Breast epithelium (tissue), 4 donors: ENCODE data around the gene IL9. TPM values are rescaled to one million over a fixed set of nuclear protein-coding genes. Genes with fewer than 3 reads are reported as not detected.

Experiments used
- DNase-seq, 2 donors: peaks; one replicate each; pipeline ENCODE4 v3.0.0-alpha.2; 2019; ENCODE audit warnings: low spot score in 2 of 2
- H3K27ac ChIP-seq, 2 donors: fragments of 200-600 bp; sonication (generic) in 1 of 2; one replicate each; pipeline ENCODE4 v1.5.1; 2016 to 2019; ENCODE audit warnings: mild to moderate bottlenecking in 1 of 2
- H3K27me3 ChIP-seq, 2 donors: fragments of 200-600 bp; sonication (generic) in 1 of 2; one replicate each; pipeline versions ENCODE4 v1.5.1 to v1.6.0; 2017 to 2019; ENCODE audit warnings: control low read depth in 1 of 2, mild to moderate bottlenecking in 1 of 2
- H3K36me3 ChIP-seq: fragments of 200-600 bp; one replicate; pipeline ENCODE4 v1.5.1; 2019
- H3K4me1 ChIP-seq, 2 donors: fragments of 200-600 bp; sonication (generic); one replicate each; pipeline ENCODE4 v1.5.1; 2016 to 2019; ENCODE audit warnings: control low read depth in 1 of 2
- H3K4me3 ChIP-seq, 3 donors: fragments of 200-600 bp; sonication (generic); 1 replicate in 2 of 3; 2 replicates in 1 of 3; pipeline ENCODE4 v1.5.1; 2016 to 2019; ENCODE audit warnings: mild to moderate bottlenecking in 3 of 3, moderate library complexity in 2 of 3
- H3K9me3 ChIP-seq, 2 donors: fragments of 200-600 bp; sonication (generic) in 1 of 2; one replicate each; pipeline ENCODE4 v1.5.1; 2016 to 2019; ENCODE audit warnings: control low read depth in 1 of 2
- POLR2A ChIP-seq: fragments of 450-650 bp; IDR thresholded peaks from one replicate; pipeline ENCODE4 v1.6.1; 2016; ENCODE audit warnings: antibody characterized with exemption, mild to moderate bottlenecking, moderate library complexity
- POLR2AphosphoS5 ChIP-seq, 3 donors: sonication (generic); formaldehyde crosslinking; IDR thresholded peaks; one replicate each; pipeline ENCODE4 v1.6.1; 2017; ENCODE audit warnings: antibody characterized with exemption in 3 of 3
- intact Hi-C: fragments of 100-400 bp; cut with DNase I; formaldehyde crosslinking; loops from one replicate; pipeline ENCODE4 v1.15.1; 2023; ENCODE audit warnings: low total_unique reads
- total RNA-seq, 3 donors: library from RNA; depleted of rRNA; stranded (reverse); fragments of >200 nt; gene quantifications; one replicate each; pipeline ENCODE4 v1.1.0, GENCODE V29; 2016
- TF ChIP-seq, protein P1 (sequence below), 3 donors: fragments of 450-650 bp; IDR thresholded peaks; one replicate each; pipeline ENCODE4 v1.5.1; 2016 to 2017; ENCODE audit warnings: antibody characterized with exemption in 3 of 3, mild to moderate bottlenecking in 3 of 3, moderate library complexity in 3 of 3

The IL9 gene
- total RNA-seq, 3 donors from 2014 or later = not detected

DNA sequence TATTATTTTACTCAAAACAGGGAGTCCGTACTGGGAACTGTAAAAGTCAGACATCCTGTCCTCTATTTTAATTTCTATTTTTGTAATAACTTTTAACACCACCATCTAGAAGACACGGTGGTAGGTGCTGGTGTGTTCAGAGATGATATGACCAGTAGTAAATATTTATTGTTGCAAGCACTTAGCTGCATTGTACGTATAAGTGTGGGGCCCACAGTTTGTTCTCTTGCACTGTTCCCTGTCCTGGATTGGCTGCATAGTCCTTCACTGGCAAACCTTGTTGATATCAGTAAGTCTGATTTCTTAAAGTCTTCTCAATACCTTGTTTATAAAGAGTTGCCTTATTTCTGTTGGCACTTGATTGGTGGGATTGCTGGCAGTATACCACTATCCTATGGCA, 24.6 kb upstream of the IL9 start:
- Histone ChIP-seq H3K27ac (no peak overlapping the region), H3K9me3 (no peaks in the 10 kb centered on the region), H3K36me3 (no peaks in the 10 kb centered on the region), H3K4me1 (no peaks in the 10 kb centered on the region), H3K27me3 (peaks cover 0 to 25% of the 10 kb centered on the region in 2 donors), H3K4me3 (no peak overlapping the region)
- intact Hi-C loops = no loop called here
- DNase-seq = no peak
- TF ChIP-seq POLR2A (no peak), POLR2AphosphoS5 (IDR thresholded peaks at IDR 0.05) (no peak)
- TF ChIP-seq, protein P1, sequence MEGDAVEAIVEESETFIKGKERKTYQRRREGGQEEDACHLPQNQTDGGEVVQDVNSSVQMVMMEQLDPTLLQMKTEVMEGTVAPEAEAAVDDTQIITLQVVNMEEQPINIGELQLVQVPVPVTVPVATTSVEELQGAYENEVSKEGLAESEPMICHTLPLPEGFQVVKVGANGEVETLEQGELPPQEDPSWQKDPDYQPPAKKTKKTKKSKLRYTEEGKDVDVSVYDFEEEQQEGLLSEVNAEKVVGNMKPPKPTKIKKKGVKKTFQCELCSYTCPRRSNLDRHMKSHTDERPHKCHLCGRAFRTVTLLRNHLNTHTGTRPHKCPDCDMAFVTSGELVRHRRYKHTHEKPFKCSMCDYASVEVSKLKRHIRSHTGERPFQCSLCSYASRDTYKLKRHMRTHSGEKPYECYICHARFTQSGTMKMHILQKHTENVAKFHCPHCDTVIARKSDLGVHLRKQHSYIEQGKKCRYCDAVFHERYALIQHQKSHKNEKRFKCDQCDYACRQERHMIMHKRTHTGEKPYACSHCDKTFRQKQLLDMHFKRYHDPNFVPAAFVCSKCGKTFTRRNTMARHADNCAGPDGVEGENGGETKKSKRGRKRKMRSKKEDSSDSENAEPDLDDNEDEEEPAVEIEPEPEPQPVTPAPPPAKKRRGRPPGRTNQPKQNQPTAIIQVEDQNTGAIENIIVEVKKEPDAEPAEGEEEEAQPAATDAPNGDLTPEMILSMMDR (IDR thresholded peaks at IDR 0.05) = no peak

DNA sequence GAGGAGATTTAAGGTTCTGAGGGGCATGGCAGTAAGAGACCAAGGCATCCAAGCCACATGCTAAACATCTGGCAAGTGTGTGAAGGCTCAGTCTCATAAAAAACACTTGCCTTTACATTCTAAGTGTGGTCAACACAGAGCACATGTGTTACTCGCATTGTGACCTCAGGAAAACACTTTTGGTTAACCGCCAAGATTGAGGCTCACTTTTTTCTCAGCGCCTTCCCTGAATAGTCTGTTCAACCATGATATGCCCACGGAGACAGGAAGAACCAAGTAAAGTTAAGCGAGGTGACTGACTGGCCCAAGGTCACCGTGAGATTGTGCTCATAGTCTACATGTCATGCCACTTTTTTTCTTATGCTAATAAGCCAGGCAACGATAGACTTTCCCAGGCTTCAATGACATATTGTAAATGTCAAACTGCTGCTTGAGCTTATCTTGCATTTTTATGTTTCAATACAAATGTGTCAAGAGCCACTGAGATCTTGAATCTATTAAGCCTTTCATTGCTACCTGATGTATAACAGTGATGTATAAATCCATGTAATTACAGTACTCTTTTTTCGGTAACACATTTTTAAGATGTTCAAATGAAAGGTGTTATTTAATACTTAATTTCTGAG, 21.1 kb upstream of the IL9 start:
- Histone ChIP-seq H3K36me3 (no peaks in the 10 kb centered on the region), H3K27me3 (peaks cover 0 to 25% of the 10 kb centered on the region in 2 donors), H3K4me1 (no peaks in the 10 kb centered on the region), H3K27ac (no peak overlapping the region), H3K9me3 (no peaks in the 10 kb centered on the region), H3K4me3 (no peak overlapping the region)
- no peak for TF ChIP-seq POLR2AphosphoS5 (IDR thresholded peaks at IDR 0.05)
- no peak for TF ChIP-seq POLR2A
- TF ChIP-seq, protein P1 (IDR thresholded peaks at IDR 0.05) = no peak
- DNase-seq = no peak
- intact Hi-C loops = no loop called here

DNA sequence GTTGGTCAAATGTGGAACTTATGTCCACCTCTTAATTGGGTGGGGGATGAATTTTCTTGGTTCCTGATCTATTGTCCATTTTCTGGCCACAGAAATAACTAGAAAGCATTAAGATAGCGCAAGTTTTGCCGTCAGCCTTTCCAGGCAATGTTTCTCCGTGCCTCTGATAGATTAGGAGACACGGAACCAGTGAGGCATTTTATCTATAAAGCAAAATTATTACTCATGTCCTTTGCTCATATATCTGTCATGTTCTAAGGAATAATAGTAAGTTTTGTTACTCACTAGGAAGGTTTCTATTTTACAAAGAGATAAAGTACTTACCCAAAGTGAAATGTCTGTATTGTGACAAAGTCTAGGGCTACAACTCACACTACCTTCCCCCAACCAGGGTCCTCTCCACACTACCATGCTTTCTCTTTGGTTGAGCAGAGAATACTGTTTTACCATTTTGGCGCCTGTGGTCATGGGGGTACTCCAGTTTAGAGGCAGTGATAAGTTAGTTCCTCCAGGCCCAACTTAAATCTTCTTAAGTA, 19.9 kb upstream of the IL9 start:
- TF ChIP-seq POLR2A = no peak
- no peak for TF ChIP-seq POLR2AphosphoS5 (IDR thresholded peaks at IDR 0.05)
- TF ChIP-seq, protein P1 (IDR thresholded peaks at IDR 0.05) = no peak
- no peak overlapping the region for H3K4me3 ChIP-seq
- no peak for DNase-seq
- intact Hi-C loops = no loop called here
- no peak overlapping the region for H3K27ac ChIP-seq
- H3K9me3 ChIP-seq = no peaks in the 10 kb centered on the region
- no peaks in the 10 kb centered on the region for H3K4me1 ChIP-seq
- H3K27me3 ChIP-seq = peaks cover 0 to 37% of the 10 kb centered on the region in 2 donors
- H3K36me3 ChIP-seq = no peaks in the 10 kb centered on the region

DNA sequence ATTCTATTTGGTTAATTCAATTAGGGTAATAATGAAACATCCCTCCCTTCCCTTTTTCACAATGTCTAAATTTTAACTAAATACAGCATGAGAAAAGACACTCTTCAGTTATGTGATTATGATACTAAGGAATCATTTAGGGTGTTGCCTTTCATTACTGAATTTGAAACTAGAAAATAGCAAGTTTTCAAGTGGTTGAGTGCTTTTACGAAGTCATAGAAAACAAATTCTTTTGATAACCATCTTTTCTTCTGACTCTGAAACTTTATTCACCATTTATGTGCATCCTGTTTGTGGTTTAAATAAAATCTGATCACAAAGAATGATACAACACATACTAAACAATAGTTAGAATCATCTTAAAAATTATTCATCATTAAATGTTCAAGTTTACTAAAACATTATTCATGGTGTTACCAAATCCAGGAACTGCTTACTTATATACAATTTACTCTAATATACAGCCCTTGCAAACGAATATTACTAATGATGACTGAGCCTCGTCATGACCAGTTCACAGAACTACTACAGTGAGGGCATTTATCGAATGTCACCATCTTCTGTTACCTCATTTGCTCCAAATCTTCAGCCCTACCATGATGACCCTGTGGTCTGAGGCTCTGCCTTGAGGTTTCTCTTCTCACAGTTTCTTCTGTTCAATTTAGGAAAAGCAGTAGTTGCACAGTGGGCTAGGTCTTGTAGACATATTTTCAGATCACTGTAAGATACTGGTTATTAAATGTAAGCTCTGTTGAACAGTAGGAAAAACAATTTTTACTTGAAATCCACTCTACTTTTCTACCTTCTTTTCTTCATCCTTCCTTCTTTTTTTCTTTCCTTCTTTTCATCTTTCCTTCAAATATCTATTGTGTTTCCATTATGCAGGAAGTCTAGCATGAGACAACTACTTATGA, 18.3 kb upstream of the IL9 start:
- Histone ChIP-seq H3K27me3 (peaks cover 0 to 35% of the 10 kb centered on the region in 2 donors), H3K36me3 (no peaks in the 10 kb centered on the region), H3K9me3 (no peaks in the 10 kb centered on the region), H3K4me1 (no peaks in the 10 kb centered on the region), H3K4me3 (no peak overlapping the region), H3K27ac (no peak overlapping the region)
- DNase-seq = no peak
- intact Hi-C loops = no loop called here
- TF ChIP-seq, protein P1 (IDR thresholded peaks at IDR 0.05) = no peak
- no peak for TF ChIP-seq POLR2A
- no peak for TF ChIP-seq POLR2AphosphoS5 (IDR thresholded peaks at IDR 0.05)

DNA sequence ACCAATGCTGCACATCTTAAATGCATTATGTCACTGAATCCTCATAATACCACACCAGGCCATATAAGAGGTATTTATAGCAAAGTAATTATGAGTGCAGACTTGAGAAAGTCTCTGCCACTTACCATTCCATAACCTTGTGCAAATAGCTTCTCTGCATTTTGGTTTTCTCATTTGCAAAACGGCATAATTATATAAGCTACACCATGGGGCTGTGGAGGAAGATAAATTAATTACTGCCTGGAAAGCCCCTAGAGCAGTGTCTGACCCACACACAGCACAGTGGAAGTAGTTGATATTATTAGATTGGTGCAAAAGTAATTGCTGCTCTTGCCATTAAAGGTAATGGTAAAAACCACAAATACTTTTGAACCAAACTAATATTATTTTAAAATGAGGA, 9.5 kb upstream of the IL9 start:
- H3K27ac ChIP-seq = no peak overlapping the region
- peaks cover 0 to 13% of the 10 kb centered on the region in 2 donors for H3K27me3 ChIP-seq
- DNase-seq = no peak
- intact Hi-C loops = no loop called here
- H3K4me3 ChIP-seq = no peak overlapping the region
- TF ChIP-seq POLR2A (no peak), POLR2AphosphoS5 (IDR thresholded peaks at IDR 0.05) (no peak)
- TF ChIP-seq, protein P1 (IDR thresholded peaks at IDR 0.05) = no peak
- H3K36me3 ChIP-seq = no peaks in the 10 kb centered on the region
- H3K4me1 ChIP-seq = no peaks in the 10 kb centered on the region
- no peaks in the 10 kb centered on the region for H3K9me3 ChIP-seq
